Thyroid gland (tissue), 4 donors: Measurements from ENCODE around the gene ZNF441.

ENCODE experiments used
- POLR2A ChIP-seq, 2 donors: fragments of 450-650 bp; IDR thresholded peaks; one replicate each; pipeline ENCODE4 v1.6.1; 2017; ENCODE audit warnings: antibody characterized with exemption in 2 of 2, mild to moderate bottlenecking in 2 of 2, moderate library complexity in 1 of 2
- TF ChIP-seq, protein P1 (sequence below), 6 experiments: fragments of 200-600 bp in 3 of 6; fragments of 450-650 bp in 3 of 6; sonication (generic) in 3 of 6; IDR thresholded peaks; one replicate each; pipeline ENCODE4 v1.5.1; 2016 to 2019; ENCODE audit warnings: antibody characterized with exemption in 6 of 6, mild to moderate bottlenecking in 2 of 6, inconsistent platforms in 1 of 6, moderate library complexity in 1 of 6

DNA sequence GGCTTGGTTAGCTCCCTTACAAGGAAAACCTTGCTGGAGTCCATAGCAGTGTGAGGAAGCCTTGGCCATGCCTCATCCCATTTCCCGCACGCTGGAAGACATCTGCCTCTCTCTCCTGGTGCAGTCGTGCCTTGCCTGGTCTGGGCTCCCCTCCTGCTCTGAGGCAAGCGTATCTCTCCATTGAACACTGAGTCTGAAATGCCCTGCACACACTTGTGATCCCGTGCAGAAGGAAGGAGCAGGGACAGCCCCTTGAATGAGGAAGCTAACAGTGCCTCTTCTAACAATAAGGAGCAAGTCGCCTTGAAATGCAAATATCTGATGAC, 46.9 kb downstream of the ZNF441 start:
- TF ChIP-seq, protein P1, sequence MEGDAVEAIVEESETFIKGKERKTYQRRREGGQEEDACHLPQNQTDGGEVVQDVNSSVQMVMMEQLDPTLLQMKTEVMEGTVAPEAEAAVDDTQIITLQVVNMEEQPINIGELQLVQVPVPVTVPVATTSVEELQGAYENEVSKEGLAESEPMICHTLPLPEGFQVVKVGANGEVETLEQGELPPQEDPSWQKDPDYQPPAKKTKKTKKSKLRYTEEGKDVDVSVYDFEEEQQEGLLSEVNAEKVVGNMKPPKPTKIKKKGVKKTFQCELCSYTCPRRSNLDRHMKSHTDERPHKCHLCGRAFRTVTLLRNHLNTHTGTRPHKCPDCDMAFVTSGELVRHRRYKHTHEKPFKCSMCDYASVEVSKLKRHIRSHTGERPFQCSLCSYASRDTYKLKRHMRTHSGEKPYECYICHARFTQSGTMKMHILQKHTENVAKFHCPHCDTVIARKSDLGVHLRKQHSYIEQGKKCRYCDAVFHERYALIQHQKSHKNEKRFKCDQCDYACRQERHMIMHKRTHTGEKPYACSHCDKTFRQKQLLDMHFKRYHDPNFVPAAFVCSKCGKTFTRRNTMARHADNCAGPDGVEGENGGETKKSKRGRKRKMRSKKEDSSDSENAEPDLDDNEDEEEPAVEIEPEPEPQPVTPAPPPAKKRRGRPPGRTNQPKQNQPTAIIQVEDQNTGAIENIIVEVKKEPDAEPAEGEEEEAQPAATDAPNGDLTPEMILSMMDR (IDR thresholded peaks at IDR 0.05): no peak
- TF ChIP-seq POLR2A (IDR thresholded peaks at IDR 0.05): no peak
